Rectal smooth muscle tissue (tissue), 1 donor: Measurements from ENCODE around the gene BID.

Experiments
- H3K27ac ChIP-seq: one replicate; pipeline ENCODE4 v1.7.0; 2013; ENCODE audit warnings: low read depth, low read length, inconsistent platforms
- H3K27me3 ChIP-seq: one replicate; pipeline ENCODE4 v1.7.0; 2013; ENCODE audit warnings: low read length; ENCODE audit not compliant: control insufficient read depth, insufficient read depth
- H3K36me3 ChIP-seq: one replicate; pipeline ENCODE4 v1.7.0; 2013; ENCODE audit warnings: low read length; ENCODE audit not compliant: control insufficient read depth, insufficient read depth
- H3K4me1 ChIP-seq: one replicate; pipeline ENCODE4 v1.7.0; 2013; ENCODE audit warnings: low read length; ENCODE audit not compliant: control insufficient read depth, insufficient read depth
- H3K4me3 ChIP-seq: one replicate; pipeline ENCODE4 v1.7.0; 2013; ENCODE audit warnings: low read length
- H3K9ac ChIP-seq: one replicate; pipeline ENCODE4 v1.7.0; 2013; ENCODE audit warnings: low read length

BID gene

DNA sequence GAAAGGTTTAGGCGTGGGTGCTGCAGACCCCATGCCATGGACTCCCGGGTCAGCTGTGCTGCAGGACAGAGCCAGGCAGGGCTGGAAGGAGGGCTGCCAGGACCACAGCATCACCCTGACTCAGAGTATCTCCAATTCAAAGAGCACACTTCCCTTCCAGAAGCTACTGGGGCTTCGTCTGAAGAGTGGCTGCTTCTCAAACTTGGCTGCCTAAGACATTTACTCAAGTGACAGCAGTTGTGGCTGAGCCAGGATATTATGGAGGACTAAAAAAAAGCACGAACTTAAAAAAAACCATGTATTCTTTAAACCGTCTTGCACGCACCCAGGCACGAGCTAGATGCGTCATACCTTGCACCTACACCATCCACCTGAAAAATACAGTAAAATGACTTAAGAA lies 13.0 kb upstream of the BID start:
- Histone ChIP-seq H3K27ac (peak overlapping the region; percentile 27), H3K4me3 (no peak overlapping the region)

DNA sequence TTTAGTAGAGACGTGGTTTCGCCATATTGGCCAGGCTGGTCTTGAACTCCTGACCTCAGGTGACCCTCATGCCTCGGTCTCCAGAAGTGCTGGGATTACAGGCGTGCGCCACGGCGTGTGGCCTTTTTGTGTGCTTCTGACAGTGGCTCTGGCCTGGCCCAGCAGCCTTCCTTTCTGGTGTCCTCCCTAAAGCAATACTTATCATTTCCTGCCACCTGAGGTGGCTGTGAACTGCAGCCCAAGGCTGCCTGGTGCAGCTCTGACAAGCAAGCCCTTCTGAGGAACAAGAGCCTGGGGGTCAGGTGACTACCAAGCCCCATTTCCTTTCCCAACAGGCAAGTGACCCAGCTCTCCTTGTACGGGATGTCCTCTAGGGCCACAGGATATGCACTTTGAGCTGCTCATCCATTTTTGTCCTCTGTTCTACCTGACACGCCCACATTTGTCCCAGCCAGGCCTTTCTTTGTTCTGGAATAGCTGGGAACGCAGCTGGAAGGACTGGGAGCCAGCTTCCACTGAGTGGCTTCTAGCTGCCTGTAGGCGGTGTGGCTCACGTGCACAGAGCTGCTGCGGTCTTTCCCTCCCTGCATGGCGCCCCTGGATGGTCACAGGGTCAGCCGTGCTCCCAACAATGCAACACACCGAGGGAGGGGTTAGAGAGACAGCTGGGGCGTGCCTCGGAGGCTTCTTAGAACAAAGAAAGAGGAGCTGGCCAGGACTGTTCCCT lies 12.3 kb upstream of the BID start:
- Histone ChIP-seq H3K27ac (peak overlapping the region; percentile 27), H3K4me3 (no peak overlapping the region), H3K4me1 (no peaks in the 10 kb centered on the region), H3K36me3 (peaks cover 7% of the 10 kb centered on the region), H3K9ac (no peak overlapping the region), H3K27me3 (no peaks in the 10 kb centered on the region)

More for the DNA sequence above, 13.0 kb upstream of the BID start:
- Histone ChIP-seq H3K4me1 (no peaks in the 10 kb centered on the region), H3K27me3 (no peaks in the 10 kb centered on the region), H3K9ac (no peak overlapping the region), H3K36me3 (peaks cover 7% of the 10 kb centered on the region)

DNA sequence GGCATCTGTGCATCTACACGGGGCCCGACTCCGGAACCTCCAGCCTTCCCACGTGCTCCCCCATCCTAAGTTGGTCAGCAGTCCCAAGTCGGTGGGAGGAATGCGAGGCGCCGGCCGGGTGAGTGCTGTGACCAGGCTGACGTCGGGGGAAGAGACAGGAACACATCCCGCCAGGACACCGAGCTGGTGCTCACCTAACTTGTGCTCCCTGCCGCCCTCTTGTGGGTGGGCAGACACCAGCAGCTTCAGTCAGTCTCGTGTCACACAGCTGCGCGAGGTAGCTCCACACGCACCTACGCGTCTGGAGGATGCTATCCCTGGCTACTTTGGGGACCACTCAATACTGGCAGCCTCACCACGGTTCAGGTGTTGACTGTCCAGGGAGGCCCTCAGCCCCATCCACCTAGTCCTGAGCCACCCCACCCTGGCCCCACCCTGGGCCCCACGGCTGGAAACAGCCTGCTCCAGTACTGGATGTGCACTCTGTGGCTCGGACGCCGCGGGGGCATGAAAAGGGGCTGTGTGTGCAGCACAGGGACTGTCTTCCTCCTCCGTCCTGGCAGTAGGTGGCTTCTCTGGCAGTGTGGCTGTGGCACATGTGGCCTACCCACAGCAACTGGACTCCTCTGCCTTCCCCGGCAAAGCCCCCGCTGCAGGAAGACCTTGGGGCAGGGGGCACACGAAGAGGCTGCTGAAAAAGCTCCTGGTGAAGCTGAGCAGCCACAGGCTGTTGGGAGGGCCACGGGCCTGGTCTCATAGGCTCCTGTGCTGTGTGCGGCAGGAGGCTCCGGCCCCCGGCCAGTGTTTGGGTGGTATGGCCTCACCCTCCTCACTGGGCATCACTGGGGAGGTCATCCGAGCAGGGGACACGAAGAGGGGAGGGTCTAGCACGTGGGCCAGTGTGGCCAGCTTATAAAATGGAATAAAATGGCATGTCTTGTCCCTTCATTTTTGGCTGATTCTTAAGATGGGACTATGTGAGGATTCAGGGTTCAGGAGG lies 11.2 kb upstream of the BID start:
- Histone ChIP-seq H3K27ac (no peak overlapping the region), H3K36me3 (peaks cover 7% of the 10 kb centered on the region), H3K27me3 (no peaks in the 10 kb centered on the region), H3K4me1 (no peaks in the 10 kb centered on the region), H3K9ac (no peak overlapping the region), H3K4me3 (no peak overlapping the region)

DNA sequence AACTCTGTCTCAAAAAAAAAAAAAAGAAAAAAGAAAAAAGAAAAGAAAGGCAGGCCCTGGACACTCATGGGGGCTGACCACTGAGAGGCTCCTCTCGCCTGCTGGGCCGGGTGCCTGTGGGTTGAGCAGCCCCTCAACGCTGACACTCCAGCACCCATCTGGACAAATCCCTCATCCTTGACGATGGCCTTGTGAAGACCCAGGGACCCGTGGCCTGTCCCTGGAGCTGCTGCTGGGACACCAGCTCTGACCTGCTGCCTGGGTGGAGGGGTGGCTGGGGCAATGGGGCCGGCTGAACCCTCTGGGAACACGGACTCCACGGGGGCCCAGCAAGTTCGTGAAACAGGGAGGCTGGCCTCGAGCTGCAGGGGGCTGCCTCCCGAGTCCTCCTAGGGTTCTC lies 10.5 kb upstream of the BID start:
- Histone ChIP-seq H3K4me1 (no peaks in the 10 kb centered on the region), H3K36me3 (peaks cover 3% of the 10 kb centered on the region), H3K27ac (no peak overlapping the region)

DNA sequence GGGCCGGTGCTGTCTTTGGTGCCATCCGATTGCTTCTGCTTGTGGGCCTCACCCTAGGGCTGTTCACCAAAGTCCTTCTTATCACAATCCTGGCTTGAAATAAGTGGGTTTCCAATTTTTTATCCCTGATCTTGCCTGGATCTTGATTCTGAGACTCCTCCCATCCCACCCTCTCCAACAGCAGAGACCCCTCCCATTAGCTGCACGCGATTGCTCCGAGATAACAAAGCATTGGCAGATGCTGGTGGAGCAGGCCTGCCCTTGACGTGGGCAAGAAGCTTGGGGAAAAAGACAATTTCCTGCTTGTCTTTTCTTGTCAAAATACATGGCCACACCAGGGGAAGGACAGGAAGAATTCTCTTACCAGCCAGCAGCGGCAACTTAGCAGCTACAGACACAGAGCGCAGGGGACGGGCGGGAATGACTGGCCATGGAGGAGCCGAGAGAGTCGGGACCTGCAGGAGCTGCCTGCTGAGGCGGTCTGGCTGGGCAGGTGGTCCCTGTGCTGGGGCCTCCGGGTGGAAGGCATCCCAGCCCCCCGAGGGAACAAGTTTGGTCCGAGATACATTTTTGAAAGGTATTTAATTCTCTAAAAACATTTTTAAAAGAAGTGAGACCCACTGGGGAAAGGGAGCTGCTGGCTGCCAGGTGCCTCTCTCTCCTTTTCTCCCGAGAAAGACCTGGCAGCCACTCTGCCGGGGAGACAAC lies 9.7 kb upstream of the BID start:
- peaks cover 2% of the 10 kb centered on the region for H3K36me3 ChIP-seq
- H3K9ac ChIP-seq: no peak overlapping the region
- H3K4me3 ChIP-seq: no peak overlapping the region
- H3K4me1 ChIP-seq: no peaks in the 10 kb centered on the region
- no peak overlapping the region for H3K27ac ChIP-seq
- no peaks in the 10 kb centered on the region for H3K27me3 ChIP-seq

More for the DNA sequence above, 10.5 kb upstream of the BID start:
- no peak overlapping the region for H3K4me3 ChIP-seq
- H3K9ac ChIP-seq: no peak overlapping the region
- no peaks in the 10 kb centered on the region for H3K27me3 ChIP-seq

DNA sequence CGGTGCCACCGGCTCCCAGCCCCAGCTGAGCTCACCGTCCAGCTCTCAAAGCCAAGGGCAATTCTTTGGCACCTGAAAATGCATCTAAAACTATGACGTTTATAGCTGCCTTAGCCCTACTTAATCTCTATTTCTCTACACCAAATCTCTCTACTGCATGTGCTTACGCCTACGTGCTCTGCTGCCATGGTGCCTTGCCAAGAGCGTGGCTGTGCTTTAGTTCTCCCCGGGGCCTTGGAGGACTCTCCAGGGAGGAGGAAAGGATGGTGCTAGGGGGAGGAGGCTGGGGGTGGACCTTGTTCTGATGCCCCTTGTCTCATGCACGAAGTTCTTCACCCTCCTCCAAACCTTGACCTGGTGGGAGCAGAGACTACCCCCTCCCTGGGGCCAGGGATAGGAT lies 9.0 kb upstream of the BID start:
- no peak overlapping the region for H3K4me3 ChIP-seq
- H3K27ac ChIP-seq: no peak overlapping the region
- no peaks in the 10 kb centered on the region for H3K27me3 ChIP-seq
- no peak overlapping the region for H3K9ac ChIP-seq
- no peaks in the 10 kb centered on the region for H3K4me1 ChIP-seq
- peaks cover 2% of the 10 kb centered on the region for H3K36me3 ChIP-seq

DNA sequence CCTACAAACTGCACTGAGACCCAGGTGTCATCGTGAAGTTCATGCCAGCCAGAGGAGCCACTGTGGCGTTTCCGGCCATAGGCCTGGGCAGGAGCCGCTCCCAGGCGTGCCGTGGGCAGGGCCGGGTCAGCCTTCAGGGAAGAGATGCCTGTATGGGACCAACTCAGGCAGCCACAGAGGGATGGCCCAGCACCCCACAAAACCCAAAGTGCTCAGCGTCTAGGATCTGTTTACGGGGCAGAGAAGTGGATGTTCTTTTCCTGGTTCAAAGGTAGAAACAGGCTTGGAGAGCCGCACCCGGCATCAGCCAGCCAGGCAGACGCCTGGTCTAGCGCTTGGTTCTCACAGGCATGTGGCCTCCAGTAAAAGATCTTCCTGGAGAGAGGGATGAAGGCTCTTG lies 8.4 kb upstream of the BID start:
- H3K27me3 ChIP-seq: no peaks in the 10 kb centered on the region
- H3K9ac ChIP-seq: no peak overlapping the region
- H3K36me3 ChIP-seq: no peaks in the 10 kb centered on the region
- H3K4me1 ChIP-seq: no peaks in the 10 kb centered on the region
- no peak overlapping the region for H3K27ac ChIP-seq
- no peak overlapping the region for H3K4me3 ChIP-seq

DNA sequence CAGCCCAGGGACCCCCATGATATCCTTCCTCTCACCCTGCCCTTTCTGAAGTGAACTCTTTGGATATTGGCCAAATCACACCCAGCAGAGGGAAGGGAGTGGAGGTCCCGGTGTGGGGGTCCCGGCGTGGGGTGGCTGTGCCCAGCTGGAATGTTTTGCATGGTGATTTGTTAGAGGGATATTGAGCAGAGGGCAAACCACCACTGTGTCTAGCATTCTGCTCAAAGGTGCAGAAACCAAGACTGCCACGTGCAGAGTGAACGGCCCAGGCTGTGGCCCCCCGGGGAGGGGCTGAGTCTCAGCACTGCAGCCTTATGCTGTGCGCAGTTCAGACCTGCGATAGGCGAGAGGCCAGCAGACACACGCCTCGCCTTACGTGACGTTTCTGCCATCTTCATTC lies 7.9 kb upstream of the BID start:
- no peak overlapping the region for H3K27ac ChIP-seq

DNA sequence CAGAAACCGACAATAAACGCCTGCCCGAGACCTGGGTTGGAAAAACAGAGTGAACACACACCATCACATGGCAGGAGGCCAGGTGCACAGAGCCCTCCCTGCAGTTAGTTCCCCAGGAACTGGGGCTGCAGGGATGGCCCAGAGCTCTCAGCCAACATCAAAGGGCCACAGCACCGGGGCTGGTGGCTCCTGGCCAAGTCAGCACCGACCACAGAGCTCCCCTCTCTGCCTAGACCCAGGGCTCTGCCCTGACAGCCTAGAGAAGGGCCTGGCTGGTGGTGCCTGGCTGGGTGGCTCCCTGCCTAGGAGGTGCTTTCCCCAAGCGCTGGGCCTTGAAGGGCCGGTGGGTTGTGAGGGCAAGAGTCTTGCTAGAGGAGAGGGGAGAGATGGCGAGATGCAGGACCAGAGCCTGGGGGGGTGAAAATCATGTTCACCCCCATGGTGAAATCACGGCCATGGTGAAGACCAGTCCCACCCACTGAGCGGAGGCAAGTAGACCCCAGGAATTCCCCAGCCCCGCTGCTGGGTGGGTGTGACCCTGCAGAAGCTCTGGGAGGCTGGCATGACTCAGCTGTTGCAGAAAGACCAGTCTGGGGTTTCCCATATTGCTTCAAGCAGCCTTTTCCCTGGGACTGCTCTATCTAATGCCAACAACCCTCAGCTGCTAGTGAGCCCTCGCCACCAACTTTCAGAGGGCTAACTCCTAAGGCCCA lies 7.2 kb upstream of the BID start:
- H3K36me3 ChIP-seq: no peaks in the 10 kb centered on the region
- no peak overlapping the region for H3K4me3 ChIP-seq
- H3K27ac ChIP-seq: no peak overlapping the region
- H3K27me3 ChIP-seq: no peaks in the 10 kb centered on the region
- no peak overlapping the region for H3K9ac ChIP-seq
- no peaks in the 10 kb centered on the region for H3K4me1 ChIP-seq

More for the DNA sequence above, 7.9 kb upstream of the BID start:
- no peak overlapping the region for H3K4me3 ChIP-seq
- H3K27me3 ChIP-seq: no peaks in the 10 kb centered on the region
- H3K36me3 ChIP-seq: no peaks in the 10 kb centered on the region
- no peaks in the 10 kb centered on the region for H3K4me1 ChIP-seq
- H3K9ac ChIP-seq: no peak overlapping the region

DNA sequence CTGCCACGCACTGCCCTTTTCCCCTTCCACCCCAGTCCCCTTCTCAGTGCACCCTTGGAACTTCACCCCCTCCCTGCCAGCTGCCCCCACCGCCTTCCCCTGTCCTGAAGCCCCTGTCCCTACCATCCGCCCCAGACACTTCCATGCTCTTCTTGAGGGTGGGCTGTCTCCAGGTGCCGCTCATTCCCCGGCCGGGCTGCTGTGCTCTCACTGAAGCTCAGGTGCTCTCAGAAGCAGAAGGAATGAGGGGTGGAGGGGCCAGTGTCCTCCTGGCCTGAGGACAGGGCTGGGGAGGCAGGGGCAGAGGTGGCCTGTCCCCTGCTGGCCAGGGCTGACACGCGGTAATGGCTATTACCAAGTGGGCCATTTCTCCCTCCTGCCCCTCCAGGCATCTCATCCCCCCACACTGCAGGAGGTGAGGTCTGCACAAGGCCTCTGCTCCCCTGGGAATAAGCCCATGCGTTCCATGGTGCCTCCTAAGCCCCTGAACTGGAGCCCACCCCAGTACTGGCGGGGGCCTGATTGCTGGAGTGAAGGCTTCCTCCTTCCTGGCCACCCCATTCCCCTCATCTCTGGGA lies 6.6 kb upstream of the BID start:
- H3K4me3 ChIP-seq: no peak overlapping the region
- no peaks in the 10 kb centered on the region for H3K27me3 ChIP-seq
- no peaks in the 10 kb centered on the region for H3K4me1 ChIP-seq
- H3K36me3 ChIP-seq: no peaks in the 10 kb centered on the region
- no peak overlapping the region for H3K27ac ChIP-seq
- H3K9ac ChIP-seq: no peak overlapping the region

DNA sequence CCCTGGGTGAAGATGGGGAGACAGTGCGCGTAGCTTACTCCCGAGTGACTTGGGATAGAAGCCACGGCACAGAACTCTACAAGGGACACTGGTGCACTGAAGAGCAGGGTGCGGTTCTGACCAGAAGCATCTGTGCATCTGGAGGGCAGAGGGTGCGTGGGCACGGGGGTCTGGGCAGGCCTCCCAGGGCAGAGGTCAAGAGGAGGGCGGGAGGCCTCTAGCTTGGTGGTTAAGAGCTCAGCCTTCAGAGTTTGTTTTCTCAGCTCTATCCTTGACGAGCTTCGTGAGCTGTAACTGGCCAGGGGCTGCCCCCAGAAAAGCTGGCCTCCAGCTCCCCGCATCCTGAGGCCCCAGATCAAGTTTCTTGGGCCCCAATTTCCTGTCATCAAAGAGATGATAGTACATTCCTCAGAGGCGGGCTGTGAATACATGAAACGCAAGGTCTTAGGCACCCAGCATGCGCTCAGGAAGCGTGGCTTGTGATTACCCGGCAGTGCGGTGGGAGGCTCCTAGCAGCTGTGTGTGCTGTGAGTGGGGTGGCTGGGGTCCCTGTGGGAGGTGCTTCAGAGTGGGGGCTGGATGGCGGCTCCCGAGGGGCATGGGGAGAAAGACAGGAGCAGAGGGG lies 6.0 kb upstream of the BID start:
- Histone ChIP-seq H3K27ac (no peak overlapping the region), H3K9ac (no peak overlapping the region), H3K36me3 (no peaks in the 10 kb centered on the region), H3K27me3 (no peaks in the 10 kb centered on the region), H3K4me1 (no peaks in the 10 kb centered on the region), H3K4me3 (no peak overlapping the region)
